GM19043 (cell line): Measurements from ENCODE around the gene DENND6A.
"Not testable (repeated sequence)": the region's sequence is repeated elsewhere in the genome, so short reads cannot be mapped to it uniquely, and the experiment has no call there.

Experiments used
- ATAC-seq: cut with Tn5 transposase; IDR thresholded peaks from one replicate; pipeline ENCODE4 v1.9.1; 2021; ENCODE audit warnings: low read depth; ENCODE audit not compliant: unreplicated experiment

DENND6A gene

GRCh38 chr3:57646723-57647122, 46.2 kb downstream of the DENND6A start:
- no peak for ATAC-seq

GRCh38 chr3:57644740-57645139, 48.1 kb downstream of the DENND6A start:
- no peak for ATAC-seq

DNA sequence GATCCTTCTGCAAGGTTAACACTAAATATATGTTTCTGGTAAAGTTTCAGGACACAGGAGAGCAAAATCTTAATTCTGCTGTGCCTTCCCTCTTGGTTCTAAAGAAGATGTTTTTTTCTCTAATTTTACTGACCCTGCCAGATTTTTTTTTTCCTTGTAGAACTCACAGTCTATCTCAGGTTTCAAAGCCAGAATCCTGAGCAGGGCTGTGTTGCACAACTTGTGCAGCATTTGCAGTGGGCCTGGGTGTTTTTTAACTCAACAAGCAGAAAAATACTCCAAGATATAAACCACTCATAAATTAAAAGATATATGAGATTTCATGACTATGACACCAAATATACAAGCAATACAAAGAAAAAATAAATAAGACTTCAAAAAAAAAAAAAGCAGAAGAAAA, 55.5 kb downstream of the DENND6A start:
- no peak for ATAC-seq

DNA sequence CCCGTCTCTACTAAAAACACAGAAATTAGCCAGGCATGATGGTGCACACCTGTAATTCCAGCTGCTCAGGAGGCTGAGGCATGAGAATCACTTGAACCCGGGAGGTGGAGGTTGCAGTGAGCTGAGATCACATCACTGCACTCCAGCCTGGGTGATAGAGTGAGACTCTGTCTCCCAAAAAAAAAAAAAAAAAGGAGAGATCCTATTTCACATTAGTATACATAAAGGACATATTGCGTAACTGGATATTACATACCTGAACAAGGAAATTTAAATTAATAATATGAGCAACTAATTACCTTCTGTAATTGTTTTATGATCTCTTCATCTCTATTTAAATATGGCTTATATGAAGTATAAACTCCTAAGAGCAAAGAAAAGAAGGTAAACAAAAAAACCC, 58.6 kb downstream of the DENND6A start:
- ATAC-seq, result not testable (repeated sequence)

- ATAC-seq, result no peak
These were observed 64.9 kb downstream of the DENND6A start for GRCh38 chr3:57627976-57628375.

DNA sequence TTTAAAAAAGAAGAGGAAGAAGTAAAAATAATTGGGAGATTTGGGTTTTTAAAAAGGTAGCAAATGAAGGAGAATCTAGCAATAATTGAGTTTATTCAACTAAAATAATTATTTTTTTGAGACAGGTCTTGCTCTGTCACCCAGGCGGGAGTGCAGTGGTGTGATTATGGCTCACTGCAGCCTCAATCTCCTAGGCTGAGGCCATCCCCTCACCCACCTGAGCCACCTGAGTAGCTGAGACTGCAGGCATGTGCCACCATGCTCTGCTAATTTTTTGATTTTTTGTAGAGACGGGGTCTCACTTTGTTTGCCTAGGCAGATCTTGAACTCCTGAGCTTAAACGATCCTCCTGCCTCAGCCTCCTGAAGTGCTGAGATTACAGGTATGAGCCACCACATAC, 68.1 kb downstream of the DENND6A start:
- ATAC-seq, result no peak

- ATAC-seq, result no peak
These were observed 70.5 kb downstream of the DENND6A start for GRCh38 chr3:57622362-57622761.

DNA sequence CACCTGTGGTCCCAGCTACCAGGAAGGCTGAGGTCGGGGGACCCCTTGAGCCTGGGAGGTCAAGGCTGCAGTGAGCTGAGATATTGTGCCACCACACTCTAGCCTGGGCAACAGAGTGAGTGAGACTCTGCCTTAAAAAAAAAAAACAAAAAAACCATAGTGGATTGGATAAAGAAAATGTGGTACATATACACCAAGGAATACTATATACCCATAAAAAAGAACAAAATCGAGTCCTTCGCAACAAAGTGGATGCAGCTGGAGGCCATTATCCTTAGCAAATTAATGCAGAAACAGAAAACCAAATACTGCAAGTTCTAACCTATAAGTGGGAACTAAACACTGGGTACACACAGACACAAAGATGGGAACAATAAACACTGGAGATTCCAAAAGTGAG, 75.1 kb downstream of the DENND6A start:
- ATAC-seq, result no peak

GRCh38 chr3:57616233-57616632, 76.6 kb downstream of the DENND6A start:
- ATAC-seq, result no peak

- not testable (repeated sequence) for ATAC-seq
These were observed 81.0 kb downstream of the DENND6A start for GRCh38 chr3:57611870-57612269.

DNA sequence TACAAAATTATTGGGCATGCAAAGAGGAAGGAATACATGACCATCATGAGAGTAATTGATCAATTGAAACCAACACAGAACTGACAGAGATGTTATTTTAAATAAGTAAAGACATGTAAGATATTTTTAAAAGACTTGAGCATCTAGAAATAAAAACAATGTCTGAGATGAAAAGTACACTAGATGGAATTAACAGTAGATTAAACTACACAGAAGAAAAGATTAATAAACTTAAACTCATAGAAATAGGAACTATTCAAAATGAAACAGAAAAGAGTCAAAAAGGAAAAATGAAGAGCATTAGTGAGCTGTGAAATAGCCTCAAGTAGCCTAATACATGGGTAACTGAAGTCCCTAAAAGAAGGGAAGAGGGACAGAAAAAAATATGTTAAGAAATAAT, 87.2 kb downstream of the DENND6A start:
- no peak for ATAC-seq

DNA sequence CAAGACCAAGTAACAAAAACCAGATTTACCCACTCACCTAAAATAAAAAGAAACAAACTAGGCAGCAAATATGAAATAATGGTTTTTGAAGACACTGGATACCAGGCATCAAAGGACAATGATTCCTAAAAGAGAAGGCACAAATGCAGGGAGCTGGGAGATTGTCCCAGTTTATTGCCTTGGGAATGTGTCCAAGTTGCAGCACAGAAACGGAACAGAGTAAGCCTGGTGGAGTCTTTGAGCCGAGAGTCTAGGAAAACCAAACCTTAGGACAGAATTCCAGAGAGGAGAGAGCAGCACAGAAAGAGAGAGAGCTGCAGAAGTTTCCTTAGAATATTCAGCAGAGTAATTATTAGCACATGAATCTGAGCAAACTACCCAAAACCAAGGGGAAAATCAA, 87.9 kb downstream of the DENND6A start:
- ATAC-seq, result no peak

DNA sequence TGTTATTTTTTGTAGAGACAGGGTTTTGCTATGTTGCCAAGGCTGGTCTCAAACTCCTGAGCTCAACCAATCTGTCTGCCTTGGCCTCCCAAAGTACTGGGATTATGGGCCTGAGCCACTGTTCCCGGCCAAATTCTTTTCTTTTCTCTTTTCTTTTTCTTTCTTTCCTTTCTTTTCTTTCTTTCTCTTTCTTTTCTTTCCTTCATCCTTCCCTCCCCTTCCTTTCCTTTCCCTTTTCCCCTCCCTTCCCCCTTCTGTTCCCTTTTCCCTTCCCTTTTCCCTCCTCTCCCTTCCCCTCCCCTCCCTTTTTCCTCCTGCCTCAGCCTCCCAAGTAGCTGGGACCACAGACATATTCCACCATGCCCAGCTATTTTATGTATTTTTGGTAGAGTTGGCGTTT, 92.7 kb downstream of the DENND6A start:
- no peak for ATAC-seq

DNA sequence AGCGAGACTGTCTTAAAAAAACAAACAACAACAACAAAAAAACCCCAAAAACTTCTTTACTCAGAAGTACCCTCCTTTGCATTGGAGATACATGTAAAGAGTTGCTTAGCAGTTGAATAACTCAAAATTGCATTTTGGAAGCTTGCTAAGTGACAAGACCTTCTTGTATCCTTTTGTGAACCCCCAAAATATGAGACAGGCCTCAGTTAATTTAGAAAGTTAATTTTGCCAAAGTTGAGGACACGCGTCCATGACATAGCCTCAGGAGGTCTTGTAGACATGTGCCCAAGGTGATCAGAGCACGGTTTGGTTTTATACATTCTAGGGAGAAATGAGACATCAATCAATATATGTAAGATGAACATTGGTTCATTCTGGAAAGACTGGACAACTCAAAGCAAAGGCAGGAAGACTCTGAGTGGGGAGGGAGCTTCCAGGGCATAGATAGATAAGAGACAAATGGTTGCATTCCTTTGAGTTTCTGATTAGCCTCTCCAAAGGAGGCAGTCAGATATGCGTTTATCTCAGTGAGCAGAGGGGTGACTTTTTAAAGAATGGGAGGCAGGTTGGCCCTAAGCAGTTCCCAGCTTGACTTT, 94.0 kb downstream of the DENND6A start:
- no peak for ATAC-seq

DNA sequence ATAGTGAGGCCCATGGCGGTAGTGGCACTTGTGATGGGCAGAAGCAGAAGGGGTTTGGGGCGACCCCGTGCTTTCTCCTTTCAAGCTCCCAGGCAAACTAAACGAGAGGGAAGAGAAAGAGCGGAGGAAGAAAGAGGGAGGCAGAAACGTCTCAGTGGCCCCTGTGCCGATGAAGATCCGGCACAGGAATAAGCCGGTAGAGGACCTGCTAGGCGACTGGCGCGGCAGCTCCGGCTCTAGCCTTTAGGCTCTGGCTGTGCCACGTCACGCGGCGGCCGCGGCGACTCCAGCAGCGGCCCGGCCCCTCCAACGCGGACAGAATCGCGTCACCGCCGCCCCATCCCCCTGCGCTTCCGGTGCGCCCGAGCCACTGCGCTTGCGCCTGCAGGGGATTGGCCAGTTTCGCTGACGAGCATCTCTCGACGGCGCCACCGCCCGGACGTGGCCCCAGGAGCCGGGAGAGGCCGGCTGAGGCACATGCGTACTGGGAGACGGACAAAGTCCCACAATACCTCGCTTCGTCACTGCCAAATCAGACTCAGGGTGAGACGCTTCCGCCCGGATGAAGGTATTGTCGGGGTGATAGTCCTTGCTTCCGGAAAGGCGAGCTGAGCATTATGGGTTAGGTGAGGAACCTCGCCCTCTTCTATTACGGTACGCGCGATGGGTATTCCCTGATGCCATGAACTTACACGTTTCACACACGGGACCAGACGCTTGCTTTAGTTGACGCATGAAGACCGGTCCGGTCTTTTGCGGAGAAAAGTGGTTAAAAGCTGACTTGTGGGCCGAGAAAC, 95.6 kb downstream of the DENND6A start, which contains the start of gene ARF4:
TSS of gene ARF4 (minus strand) at position 218 of the 797 bp plus-strand sequence. CDS start at position 14, 204 bp downstream.
- peak; percentile 93 for ATAC-seq

- ATAC-seq, result no peak
These were observed 96.3 kb downstream of the DENND6A start for GRCh38 chr3:57596495-57597126.

DNA sequence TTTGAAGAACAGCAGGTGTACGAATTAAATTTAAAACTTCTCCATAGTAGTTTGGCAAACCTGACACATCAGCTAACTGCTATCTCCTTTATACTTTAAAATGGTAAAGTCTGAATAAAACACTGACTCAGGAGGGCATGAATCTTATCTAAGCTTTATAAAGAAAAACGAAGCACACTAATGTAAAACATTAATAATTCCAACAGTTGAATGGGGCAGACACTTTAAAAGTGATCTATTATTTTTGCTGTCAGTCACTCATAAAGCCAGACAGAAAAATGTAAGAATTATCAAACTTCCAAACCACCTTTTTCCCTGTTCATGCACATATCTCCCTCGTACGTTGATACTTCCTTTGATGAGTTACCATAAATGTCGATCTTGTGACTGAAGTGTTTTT, 98.3 kb downstream of the DENND6A start:
- no peak for ATAC-seq

GRCh38 chr3:57594144-57594543, 98.7 kb downstream of the DENND6A start:
- no peak for ATAC-seq

DNA sequence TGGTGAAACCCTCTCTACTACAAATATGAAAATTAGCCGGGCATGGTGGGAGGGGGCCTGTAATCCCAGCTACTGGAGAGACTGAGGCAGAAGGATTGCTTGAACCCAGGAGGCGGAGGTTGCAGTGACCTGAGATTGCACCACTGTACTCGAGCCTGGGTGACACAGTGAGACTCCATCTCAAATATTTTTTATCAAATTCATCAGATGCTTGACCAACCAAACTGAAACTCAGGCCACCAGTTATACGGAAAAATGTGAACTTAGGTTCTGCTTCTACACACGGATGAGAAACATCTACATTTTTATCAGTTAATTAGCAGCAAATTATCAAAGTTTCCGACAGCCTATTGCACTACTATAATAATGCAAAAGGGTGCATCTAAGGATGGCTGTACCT, 100.6 kb downstream of the DENND6A start:
- no peak for ATAC-seq

DNA sequence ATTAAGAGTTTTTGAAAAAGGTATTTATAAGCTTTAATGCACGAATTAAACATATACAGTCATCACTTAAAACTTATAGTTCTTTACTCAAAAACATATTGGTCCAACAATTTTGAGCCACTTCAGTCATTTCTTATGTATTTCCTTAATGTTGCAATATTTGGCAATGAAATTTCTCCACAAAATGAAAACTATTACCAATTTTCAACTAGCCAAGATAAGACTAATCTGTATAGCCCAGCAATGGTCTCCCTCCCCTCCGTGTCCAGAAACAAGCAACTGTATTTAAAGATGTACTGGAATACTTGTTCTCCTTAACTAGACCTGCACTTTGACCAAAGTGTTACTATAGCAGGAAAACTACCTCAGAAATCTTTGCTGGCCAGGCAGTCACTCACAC, 105.0 kb downstream of the DENND6A start:
- no peak for ATAC-seq

DNA sequence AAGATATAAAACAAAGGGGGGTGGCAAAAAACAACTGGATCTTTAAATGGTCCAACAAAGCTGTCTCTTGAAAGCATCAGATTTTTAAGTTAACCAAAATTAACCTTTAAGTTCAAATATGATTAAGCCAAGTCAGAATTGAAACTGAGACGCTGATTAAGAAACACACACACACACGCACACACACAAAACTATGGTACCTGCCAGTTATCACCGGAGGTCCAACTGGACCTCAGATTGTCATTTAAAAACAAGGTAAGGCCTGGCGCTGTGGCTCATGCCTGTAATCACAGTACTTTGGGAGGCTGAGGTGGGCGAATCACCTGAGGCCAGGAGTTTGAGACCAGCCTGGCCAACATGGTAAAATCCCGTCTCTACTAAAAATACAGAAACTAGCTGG, 106.1 kb downstream of the DENND6A start:
- ATAC-seq, result no peak

- no peak for ATAC-seq
These were observed 109.3 kb downstream of the DENND6A start for GRCh38 chr3:57583544-57583943.
